HG03521 (cell line): Measurements from ENCODE around the gene PPFIBP1.
"Not testable (repeated sequence)": the region's sequence is repeated elsewhere in the genome, so short reads cannot be mapped to it uniquely, and the experiment has no call there.

Source experiments
- ATAC-seq: cut with Tn5 transposase; IDR thresholded peaks from one replicate; pipeline ENCODE4 v1.9.1; 2021; ENCODE audit warnings: mild to moderate bottlenecking, moderate library complexity; ENCODE audit not compliant: unreplicated experiment

The PPFIBP1 gene

DNA sequence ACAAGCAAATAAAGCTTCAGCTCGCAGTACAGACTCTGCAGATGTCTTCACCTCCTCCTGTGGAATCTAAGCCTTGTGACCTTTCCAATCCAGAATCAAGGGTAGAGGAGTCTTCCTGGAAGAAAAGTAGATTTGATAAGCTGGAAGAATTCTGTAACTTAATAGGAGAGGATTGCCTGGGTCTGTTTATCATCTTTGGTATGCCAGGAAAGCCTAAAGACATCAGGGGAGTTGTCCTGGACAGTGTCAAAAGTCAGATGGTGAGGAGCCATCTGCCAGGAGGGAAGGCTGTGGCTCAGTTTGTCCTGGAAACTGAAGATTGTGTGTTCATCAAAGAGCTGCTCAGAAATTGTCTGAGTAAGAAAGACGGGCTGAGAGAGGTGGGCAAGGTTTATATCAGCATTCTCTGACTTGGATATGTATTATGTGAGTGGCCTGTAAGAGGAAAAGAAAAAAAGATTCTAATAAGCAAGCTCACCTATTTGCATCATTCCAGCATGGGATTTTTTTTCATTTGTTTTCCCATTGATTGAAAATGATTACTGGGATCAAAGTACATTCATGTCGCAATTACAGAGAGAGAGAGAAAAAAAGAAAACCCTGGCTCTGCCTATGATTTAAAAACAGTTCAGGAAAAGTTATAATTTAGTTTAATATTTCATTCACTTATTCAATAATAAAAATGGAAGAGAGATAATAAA, 173.0 kb downstream of the PPFIBP1 start:
- ATAC-seq = no peak

- peak; percentile 86 for ATAC-seq
These were observed 179.9 kb downstream of the PPFIBP1 start for GRCh38 chr12:27703720-27704452.

DNA sequence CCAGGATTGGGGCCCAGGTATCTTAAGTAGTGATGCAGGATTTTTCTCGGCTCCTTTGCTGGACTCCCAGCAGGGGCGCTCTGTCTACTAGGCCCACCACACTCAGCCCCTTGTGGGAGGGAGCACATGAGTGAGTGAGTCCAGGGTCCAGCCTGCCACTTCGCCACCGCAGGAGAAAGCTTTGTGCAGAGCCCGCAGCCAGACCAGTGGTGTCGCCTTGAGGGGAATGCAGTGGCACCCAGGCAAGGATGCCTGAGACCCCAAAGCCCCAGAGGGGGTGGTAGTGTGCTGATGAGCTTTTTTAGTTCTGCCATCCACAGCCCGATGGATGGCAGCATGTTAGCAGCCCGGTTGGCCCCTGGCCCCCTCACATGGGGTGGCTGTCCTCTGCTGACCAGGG, 181.3 kb downstream of the PPFIBP1 start:
- ATAC-seq = no peak

GRCh38 chr12:27707216-27707615, 183.2 kb downstream of the PPFIBP1 start:
- ATAC-seq = no peak

DNA sequence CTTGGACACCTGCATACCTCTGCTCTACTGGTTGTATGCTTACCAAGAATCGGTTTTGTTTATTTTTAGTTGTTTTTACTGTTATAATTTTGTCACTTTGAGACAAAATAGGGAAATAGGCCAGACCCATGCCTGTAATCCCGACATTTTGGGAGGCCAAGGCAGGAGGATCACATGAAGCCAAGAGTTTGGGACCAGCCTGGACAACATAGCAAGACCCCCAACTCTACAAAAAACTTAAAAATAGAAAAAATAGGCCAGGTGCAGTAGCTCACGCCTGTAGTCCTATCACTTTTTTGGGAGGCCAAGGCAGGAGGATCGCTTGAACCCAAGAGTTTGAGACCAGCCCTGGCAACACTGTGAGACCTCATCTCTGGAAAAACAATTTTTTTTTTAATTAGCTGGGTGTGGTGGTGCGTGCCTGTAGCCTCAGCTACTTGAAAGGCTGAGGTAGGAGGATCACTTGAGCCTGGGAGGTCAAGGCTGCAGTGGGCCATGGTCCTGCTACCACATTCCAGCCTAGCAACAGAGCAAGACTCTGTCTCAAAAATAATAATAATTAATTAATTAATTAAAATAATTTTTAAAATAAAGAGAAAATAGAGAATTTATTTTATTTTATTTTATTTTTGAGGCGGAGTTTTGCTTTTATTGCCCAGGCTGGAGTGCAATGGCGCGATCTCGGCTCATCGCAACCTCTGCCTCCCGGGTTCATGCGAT, 185.4 kb downstream of the PPFIBP1 start:
- ATAC-seq = no peak

- ATAC-seq = peak; percentile 37
These were observed 186.1 kb downstream of the PPFIBP1 start for GRCh38 chr12:27709932-27710591.

DNA sequence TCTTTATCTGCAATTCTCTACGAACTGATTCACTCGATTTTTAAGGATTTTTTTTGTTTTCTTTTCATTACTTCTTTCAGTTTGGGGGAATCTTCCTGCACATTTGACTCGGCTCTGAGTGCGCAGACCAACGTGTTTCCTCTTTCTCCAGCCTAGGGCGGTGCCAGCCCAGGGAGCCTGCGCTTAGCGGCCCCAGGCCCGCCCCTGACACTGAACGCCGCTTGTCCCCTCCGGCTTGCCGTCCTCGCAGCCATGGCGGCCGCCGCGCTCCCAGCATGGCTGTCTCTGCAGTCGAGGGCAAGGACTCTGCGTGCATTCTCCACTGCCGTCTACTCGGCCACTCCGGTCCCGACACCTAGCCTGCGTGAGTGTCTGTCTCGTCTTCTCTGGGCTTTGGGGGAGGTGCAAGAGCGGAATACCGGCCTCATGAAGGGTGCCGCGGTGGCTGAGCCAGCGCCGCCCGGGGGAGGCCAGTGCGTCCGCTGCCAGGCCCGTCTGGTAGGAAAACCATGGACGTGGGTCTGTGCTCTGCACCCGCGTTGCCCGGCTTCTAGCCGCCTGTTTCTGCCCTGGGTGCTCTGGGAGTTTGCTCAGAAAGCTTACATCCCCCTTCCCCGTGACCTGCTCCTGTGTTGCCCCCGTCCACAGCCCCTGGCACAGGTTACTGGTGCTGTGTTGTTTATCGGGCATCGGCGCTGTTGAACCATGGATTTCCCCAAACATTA, 186.7 kb downstream of the PPFIBP1 start, which contains the start of gene MRPS35:
TSS of gene MRPS35 (plus strand) at position 241 of the 725 bp plus-strand sequence. CDS start at position 253, 12 bp downstream.
- ATAC-seq = peak; percentile 94

GRCh38 chr12:27711317-27711682, 187.3 kb downstream of the PPFIBP1 start:
- ATAC-seq = no peak

DNA sequence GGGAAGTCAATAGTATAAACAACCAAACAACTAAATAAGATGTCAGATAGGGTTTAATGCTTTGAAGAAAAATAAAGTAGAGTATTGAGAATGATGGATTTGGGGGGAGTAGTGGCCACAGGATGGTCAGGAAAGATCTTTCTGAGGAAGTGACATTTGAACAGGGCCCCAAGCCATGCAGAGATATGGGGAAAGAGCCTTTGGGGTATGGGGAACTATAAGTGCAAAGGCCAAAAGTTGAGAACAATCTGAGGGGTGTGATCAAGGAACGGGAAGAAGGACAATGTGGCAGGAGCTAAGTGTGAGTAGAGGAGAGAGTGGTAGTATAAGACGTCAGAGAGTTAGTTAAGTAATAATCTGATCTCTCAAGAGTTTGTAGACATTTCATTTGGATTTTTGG, 188.0 kb downstream of the PPFIBP1 start:
- no peak for ATAC-seq

- ATAC-seq = no peak
These were observed 199.2 kb downstream of the PPFIBP1 start for GRCh38 chr12:27723212-27723611.

GRCh38 chr12:27730097-27730588, 206.1 kb downstream of the PPFIBP1 start:
- ATAC-seq = no peak

DNA sequence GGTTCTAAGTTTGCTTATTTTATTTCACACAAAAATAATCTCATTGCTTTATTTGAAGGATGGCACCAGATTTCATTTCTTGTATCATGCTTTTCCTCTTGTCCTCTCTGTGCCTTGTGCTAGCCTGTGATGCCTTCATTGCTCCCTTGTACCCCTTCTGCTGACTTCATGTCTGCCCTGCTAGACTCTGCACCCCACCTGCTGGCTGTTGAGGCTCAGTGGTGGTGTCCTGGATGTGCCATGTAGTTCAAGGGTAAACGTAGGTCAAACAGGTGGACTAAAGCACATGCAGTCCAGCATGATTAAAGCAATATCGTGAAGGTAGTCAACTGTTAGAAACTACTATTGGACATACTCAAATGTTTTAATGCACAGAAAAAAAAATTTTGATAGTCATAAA, 208.3 kb downstream of the PPFIBP1 start:
- ATAC-seq = no peak

DNA sequence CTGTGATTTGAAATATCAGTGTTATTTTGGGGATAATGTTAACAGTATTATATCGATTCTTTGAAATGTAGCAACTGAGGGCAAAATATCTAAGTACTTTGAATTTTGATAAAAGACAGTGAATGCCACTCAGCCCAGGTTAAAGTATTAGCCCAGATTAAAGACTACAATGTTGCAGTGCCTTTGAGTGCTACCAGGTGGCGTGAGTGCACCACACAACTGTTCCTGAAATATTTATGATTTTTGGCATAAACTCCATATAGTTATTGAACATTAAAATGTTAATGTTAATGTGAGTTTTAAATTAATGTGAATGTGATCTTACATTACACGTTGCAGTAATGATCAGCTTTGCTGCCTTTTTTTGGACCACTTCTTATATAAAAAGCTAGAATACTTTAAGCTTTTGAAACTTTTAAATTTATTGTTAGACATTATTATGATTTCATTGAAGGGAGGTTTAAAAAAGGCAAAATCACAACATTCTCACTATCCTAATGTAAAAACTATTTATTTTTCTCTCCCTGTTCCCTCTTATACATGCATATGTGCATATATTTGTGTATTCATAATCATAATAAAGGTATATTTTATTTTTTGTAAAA, 209.1 kb downstream of the PPFIBP1 start:
- no peak for ATAC-seq

DNA sequence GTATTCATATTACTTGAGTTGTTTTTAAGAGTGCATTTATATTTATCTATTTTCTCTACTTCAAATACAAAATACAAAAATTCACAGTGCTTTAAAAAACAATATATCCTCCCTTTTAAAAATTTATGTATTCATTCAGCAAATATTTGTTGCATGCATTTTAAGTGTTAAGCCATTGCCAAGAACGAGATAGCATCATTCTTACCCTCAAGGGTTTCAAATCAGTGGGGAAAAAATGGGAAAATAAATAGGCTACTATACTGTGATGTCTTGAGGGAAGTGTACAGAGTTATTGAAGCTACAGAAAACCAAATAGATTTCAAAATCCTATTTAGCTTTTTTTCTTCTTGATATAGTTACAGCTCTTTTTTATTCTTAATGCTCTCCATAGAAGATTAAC, 209.8 kb downstream of the PPFIBP1 start:
- no peak for ATAC-seq

GRCh38 chr12:27734321-27734720, 210.3 kb downstream of the PPFIBP1 start:
- ATAC-seq = not testable (repeated sequence)

GRCh38 chr12:27743601-27744000, 219.6 kb downstream of the PPFIBP1 start:
- ATAC-seq = no peak
